Tibial nerve (tissue), 4 donors: ENCODE data around the gene NDUFA1. TPM values are rescaled to one million over a fixed set of nuclear protein-coding genes. Genes with fewer than 3 reads are reported as not detected.
A peak's percentile ranks its signal among the peaks of the same experiment; 100 is the strongest.
"Not testable (repeated sequence)": the region's sequence is repeated elsewhere in the genome, so short reads cannot be mapped to it uniquely, and the experiment has no call there.

Experiments used
- DNase-seq, 2 donors: peaks; one replicate each; pipeline ENCODE4 v3.0.0-alpha.2; 2019; ENCODE audit warnings: low spot score in 2 of 2
- H3K27ac ChIP-seq, 4 donors: fragments of 200-600 bp; sonication (generic) in 3 of 4; one replicate each; pipeline ENCODE4 v1.5.1; 2017 to 2019; ENCODE audit warnings: mild to moderate bottlenecking in 1 of 4
- H3K27me3 ChIP-seq, 2 donors: fragments of 200-600 bp; sonication (generic) in 1 of 2; one replicate each; pipeline versions ENCODE4 v1.5.1 to v1.6.0; 2017 to 2019
- H3K36me3 ChIP-seq, 3 donors: fragments of 200-600 bp; sonication (generic); one replicate each; pipeline ENCODE4 v1.5.1; 2018 to 2019
- H3K4me1 ChIP-seq, 4 donors: fragments of 200-600 bp; sonication (generic) in 3 of 4; one replicate each; pipeline ENCODE4 v1.5.1; 2017 to 2019
- H3K4me3 ChIP-seq, 4 donors: fragments of 200-600 bp; sonication (generic) in 3 of 4; one replicate each; pipeline ENCODE4 v1.5.1; 2017 to 2019; ENCODE audit warnings: mild to moderate bottlenecking in 1 of 4, moderate library complexity in 1 of 4
- H3K9me3 ChIP-seq, 4 donors: fragments of 200-600 bp; sonication (generic) in 3 of 4; one replicate each; pipeline ENCODE4 v1.5.1; 2017 to 2019
- CTCF ChIP-seq, 5 experiments: fragments of 200-600 bp in 3 of 5; fragments of 450-650 bp in 2 of 5; sonication (generic) in 3 of 5; IDR thresholded peaks; one replicate each; pipeline ENCODE4 v1.5.1; 2016 to 2019; ENCODE audit warnings: antibody characterized with exemption in 5 of 5, mild to moderate bottlenecking in 3 of 5, moderate library complexity in 2 of 5
- EP300 ChIP-seq, 2 donors: sonication (generic); formaldehyde crosslinking; IDR thresholded peaks; one replicate each; pipeline ENCODE4 v1.6.1; 2017; ENCODE audit warnings: antibody characterized with exemption in 2 of 2, mild to moderate bottlenecking in 1 of 2
- POLR2A ChIP-seq, 2 donors: fragments of 450-650 bp; IDR thresholded peaks; one replicate each; pipeline ENCODE4 v1.6.1; 2017; ENCODE audit warnings: antibody characterized with exemption in 2 of 2, mild to moderate bottlenecking in 2 of 2, moderate library complexity in 2 of 2
- WGBS, 2 donors: methylation state at CpG; one replicate each; pipeline ENCODE4 v1.1.5; 2018; 5-methylcytosine and 5-hydroxymethylcytosine counted together
- total RNA-seq, 4 donors: library from RNA; depleted of rRNA; stranded (reverse); fragments of >200 nt; gene quantifications; one replicate each; pipeline ENCODE4 v1.1.0, GENCODE V29; 2016

NDUFA1 gene
- total RNA-seq, 4 donors from 2014 or later: 36.3 to 50.9 (median 42.7) TPM

- 10 to 53% methylated on average over 17 to 37 of the region's 40 CpGs for WGBS, 2 donors
- no peak for TF ChIP-seq EP300 (IDR thresholded peaks at IDR 0.05)
- no peak for TF ChIP-seq POLR2A (IDR thresholded peaks at IDR 0.05)
- TF ChIP-seq CTCF (IDR thresholded peaks at IDR 0.05): peak in 3 of 5 experiments; percentile 16 to 50 (median 33)
- Histone ChIP-seq H3K27me3 (peaks cover 0 to 7% of the 10 kb centered on the region in 2 donors), H3K4me3 (peak overlapping the region in 2 of 4 donors; percentile 12 to 35), H3K27ac (no peak overlapping the region), H3K36me3 (no peaks in the 10 kb centered on the region), H3K9me3 (no peaks in the 10 kb centered on the region), H3K4me1 (peaks cover 0 to 5% (median 0%) of the 10 kb centered on the region in 4 donors)
- peak in 1 of 2 donors; percentile 20 for DNase-seq
These were observed 16.2 kb downstream of the NDUFA1 start for GRCh38 chrX:119887721-119888425.

DNA sequence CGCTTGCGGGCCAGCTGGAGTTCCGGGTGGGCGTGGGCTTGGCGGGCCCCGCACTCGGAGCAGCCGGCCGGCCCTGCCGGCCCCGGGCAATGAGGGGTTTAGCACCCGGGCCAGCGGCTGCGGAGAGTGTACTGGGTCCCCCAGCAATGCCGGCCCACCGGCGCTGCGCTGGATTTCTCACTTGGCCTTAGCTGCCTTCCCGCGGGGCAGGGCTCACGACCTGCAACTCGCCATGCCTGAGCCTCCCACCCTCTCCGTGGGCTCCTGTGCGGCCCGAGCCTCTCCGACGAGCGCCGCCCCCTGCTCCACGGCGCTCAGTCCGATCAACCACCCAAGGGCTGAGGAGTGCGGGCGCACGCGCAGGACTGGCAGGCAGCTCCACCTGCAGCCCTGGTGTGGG is 19.0 kb downstream of the NDUFA1 start:
- H3K9me3 ChIP-seq, H3K27me3 ChIP-seq, H3K4me3 ChIP-seq, H3K4me1 ChIP-seq, H3K36me3 ChIP-seq, H3K27ac ChIP-seq, DNase-seq: not testable (repeated sequence)
- WGBS, 2 donors: 81% methylated on average over 24 of the region's 36 CpGs; no CpG with 5 or more reads in 1 of the 2 donors

DNA sequence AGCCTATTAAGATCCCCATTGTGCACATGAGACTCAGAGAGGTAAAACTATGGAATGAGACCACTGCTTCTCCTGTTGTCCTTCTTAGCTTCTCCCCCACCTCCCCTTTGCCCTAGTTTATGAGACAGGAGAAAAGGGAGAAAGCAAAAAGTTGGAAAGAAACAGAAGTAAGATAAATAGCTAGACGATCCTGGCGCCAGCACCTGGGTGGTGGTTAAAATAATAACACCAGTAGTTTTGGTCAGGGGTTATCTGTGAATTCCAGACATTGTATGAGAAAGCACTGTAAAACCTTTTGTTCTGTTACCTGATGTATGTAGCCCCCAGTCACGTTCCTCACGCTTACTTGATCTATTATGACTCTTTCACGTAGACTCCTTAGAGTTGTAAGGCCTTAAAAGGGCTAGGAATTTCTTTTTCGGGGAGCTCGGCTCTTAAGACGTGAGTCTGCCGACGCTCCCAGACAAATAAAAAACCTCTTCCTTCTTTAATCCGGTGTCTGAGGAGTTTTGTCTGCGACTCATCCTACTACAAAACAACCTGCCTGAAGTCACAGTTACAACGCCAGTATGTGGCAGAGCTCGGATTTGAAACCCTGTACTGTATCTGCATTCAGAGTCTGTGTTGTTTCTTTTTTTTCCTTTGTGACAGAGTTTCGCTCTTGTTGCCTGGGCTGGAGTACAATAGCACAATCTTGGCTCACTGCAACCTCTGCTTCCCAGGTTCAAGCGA is 20.5 kb downstream of the NDUFA1 start:
- H3K27ac ChIP-seq, H3K27me3 ChIP-seq, H3K9me3 ChIP-seq, H3K4me3 ChIP-seq, DNase-seq, H3K36me3 ChIP-seq, H3K4me1 ChIP-seq: not testable (repeated sequence)
- 76 to 78% methylated on average over 16 of the region's 16 CpGs for WGBS, 2 donors

GRCh38 chrX:119895843-119896326 is 24.3 kb downstream of the NDUFA1 start, which contains the start of gene AKAP14:
TSS of gene AKAP14 (plus strand) at chrX:119895893. CDS start at chrX:119903224, 7,331 bp downstream.
- H3K4me1 ChIP-seq: no peaks in the 10 kb centered on the region
- H3K9me3 ChIP-seq: no peaks in the 10 kb centered on the region
- H3K36me3 ChIP-seq: no peaks in the 10 kb centered on the region
- no peak within 1 kb of the TSS for H3K4me3 ChIP-seq
- TF ChIP-seq POLR2A (IDR thresholded peaks at IDR 0.05) (no peak), CTCF (IDR thresholded peaks at IDR 0.05) (no peak), EP300 (IDR thresholded peaks at IDR 0.05) (no peak)
- DNase-seq: no peak
- H3K27me3 ChIP-seq: no peaks in the 10 kb centered on the region
- no peak within 1 kb of the TSS for H3K27ac ChIP-seq
- WGBS, 2 donors: 51% methylated on average over 4 of the region's 4 CpGs; no CpG with 5 or more reads in 1 of the 2 donors

GRCh38 chrX:119899125-119899524 is 27.5 kb downstream of the NDUFA1 start:
- Histone ChIP-seq H3K9me3 (no peaks in the 10 kb centered on the region), H3K4me3 (no peak overlapping the region), H3K27ac (no peak overlapping the region), H3K36me3 (no peaks in the 10 kb centered on the region), H3K4me1 (no peaks in the 10 kb centered on the region), H3K27me3 (no peaks in the 10 kb centered on the region)
- DNase-seq: no peak
- no peak for TF ChIP-seq CTCF (IDR thresholded peaks at IDR 0.05)
- no peak for TF ChIP-seq POLR2A (IDR thresholded peaks at IDR 0.05)
- no peak for TF ChIP-seq EP300 (IDR thresholded peaks at IDR 0.05)
- WGBS, 2 donors: 5 to 16% methylated on average over 2 of the region's 2 CpGs

GRCh38 chrX:119900976-119901375 is 29.3 kb downstream of the NDUFA1 start:
- Histone ChIP-seq H3K27ac (no peak overlapping the region), H3K4me3 (no peak overlapping the region), H3K9me3 (no peaks in the 10 kb centered on the region), H3K36me3 (no peaks in the 10 kb centered on the region), H3K4me1 (no peaks in the 10 kb centered on the region), H3K27me3 (no peaks in the 10 kb centered on the region)
- 63 to 74% methylated on average over 1 of the region's 1 CpG for WGBS, 2 donors
- no peak for DNase-seq
- no peak for TF ChIP-seq CTCF (IDR thresholded peaks at IDR 0.05)
- TF ChIP-seq EP300 (IDR thresholded peaks at IDR 0.05): no peak
- no peak for TF ChIP-seq POLR2A (IDR thresholded peaks at IDR 0.05)
